GM23248 (cell line): Measurements from ENCODE around the gene NXPE2.

Experiments used
- EZH2 ChIP-seq: fragments of 200-600 bp; sonication (generic); IDR thresholded peaks from 2 replicates; pipeline ENCODE4 v1.6.1; 2018; ENCODE audit warnings: antibody characterized with exemption, mild to moderate bottlenecking; ENCODE audit not compliant: insufficient read depth, poor library complexity, severe bottlenecking
- EZH2phosphoT487 ChIP-seq: fragments of 200-600 bp; sonication (generic); IDR thresholded peaks from 2 replicates; pipeline ENCODE4 v1.6.1; 2018; ENCODE audit warnings: antibody characterized with exemption, moderate library complexity, mild to moderate bottlenecking, low read depth; ENCODE audit not compliant: insufficient read depth

DNA sequence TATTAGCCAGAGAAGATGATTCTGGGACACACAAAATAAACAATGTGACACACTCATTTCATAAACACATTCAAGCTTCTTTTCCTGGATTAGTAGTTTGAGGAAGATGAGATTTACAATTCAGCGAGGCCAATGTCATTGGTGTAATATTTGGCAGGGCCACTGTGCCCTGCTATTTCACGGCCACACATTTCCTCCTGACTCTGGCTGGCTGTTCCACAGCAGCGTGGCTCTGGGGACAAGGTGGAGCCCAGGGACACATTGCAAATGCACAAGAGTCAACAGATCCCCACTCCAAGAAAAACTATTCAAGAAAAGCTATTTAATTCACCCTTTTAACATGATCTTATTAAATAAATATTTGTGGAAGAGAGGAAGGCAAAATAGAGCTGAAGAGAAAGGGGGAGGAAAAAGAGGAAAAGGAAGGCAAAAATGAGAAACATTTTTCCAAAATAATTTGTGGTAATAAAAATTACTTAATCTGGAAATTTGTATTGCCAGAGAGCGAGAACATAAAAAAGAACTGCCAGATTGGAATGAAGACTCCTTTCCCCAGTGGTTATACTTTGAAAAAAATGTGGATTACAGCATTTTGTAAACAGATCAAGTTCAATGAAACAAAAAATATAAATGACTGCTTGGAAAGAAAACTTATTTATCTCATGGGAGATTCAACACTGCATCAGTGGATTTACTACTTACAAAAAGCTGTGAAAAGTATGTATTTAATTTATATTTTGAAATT lies 27.1 kb downstream of the NXPE2 start:
- no peak for TF ChIP-seq EZH2
- no peak for TF ChIP-seq EZH2phosphoT487
